OCI-LY1 (cell line): ENCODE data around the gene BRPF1.

ENCODE experiments used
- CTCF ChIP-seq: fragments of 200-600 bp; sonication (generic), shearing (Covaris generic); IDR thresholded peaks from 2 replicates; pipeline ENCODE4 v1.5.1; 2017; ENCODE audit warnings: mild to moderate bottlenecking, antibody characterized with exemption, low read length, moderate library complexity, mixed read lengths
- EZH2 ChIP-seq: fragments of 200-600 bp; sonication (generic), shearing (Covaris generic); IDR thresholded peaks from 2 replicates; pipeline ENCODE4 v1.8.0; 2017; ENCODE audit warnings: borderline replicate concordance, mixed run types, mild to moderate bottlenecking, antibody characterized with exemption, low read length, moderate library complexity, mixed read lengths

DNA sequence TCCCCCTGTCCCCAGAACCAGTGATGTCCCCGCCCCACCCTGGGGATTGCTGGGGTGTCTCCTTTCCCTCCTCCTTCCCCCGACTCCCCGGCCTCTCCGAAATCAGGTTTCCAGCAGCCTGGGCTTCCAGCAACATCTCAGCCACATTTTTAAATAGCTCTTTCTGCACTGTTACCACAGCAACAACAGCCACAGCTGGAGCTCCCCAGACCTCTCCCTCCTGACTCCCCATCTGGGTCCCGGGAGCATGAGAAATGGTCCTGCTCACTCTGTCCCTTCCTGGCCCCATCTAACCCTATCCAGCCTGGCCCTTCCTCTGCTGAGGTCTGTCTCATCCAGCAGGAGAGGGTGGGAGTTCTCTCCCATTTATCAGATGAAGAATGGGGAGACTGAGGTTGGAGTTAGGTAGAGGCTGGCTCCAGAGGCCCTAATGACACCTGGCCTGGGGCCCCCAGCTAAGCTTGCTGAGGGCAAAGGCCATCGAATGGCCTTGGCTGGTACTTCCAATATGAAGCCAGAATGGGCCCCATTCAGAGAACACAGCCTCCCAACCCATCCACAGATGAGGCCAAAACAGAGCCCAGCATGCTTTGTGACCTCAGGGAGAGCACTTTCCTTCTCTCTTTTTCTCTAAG lies 36.7 kb downstream of the BRPF1 start:
- TF ChIP-seq CTCF, result no peak
- no peak for TF ChIP-seq EZH2
